IPS DF 4.7 (cell line): ENCODE measurements around the gene PACSIN2.
A peak's percentile ranks its signal among the peaks of the same experiment; 100 is the strongest.

Experiments
- DNase-seq: peaks from one replicate; pipeline ENCODE4 v3.0.0-alpha.2; 2013; ENCODE audit warnings: low spot score; ENCODE audit errors: extremely low read depth

PACSIN2 gene

GRCh38 chr22:42862045-42862734 lies 152.8 kb downstream of the PACSIN2 start:
- DNase-seq, result no peak

GRCh38 chr22:42860968-42861367 lies 154.0 kb downstream of the PACSIN2 start:
- no peak for DNase-seq

GRCh38 chr22:42857845-42858481 lies 157.0 kb downstream of the PACSIN2 start:
- DNase-seq, result no peak

- DNase-seq, result peak; percentile 33
These were observed 157.9 kb downstream of the PACSIN2 start, which contains the start of gene ARFGAP3 for GRCh38 chr22:42856865-42857704. TSS of gene ARFGAP3 (minus strand) at chr22:42857273. CDS start at chr22:42857182, 91 bp downstream.

- no peak for DNase-seq
These were observed 158.6 kb downstream of the PACSIN2 start for GRCh38 chr22:42856179-42856864.

- DNase-seq, result no peak
These were observed 159.2 kb downstream of the PACSIN2 start for GRCh38 chr22:42855721-42856120.

- no peak for DNase-seq
These were observed 159.7 kb downstream of the PACSIN2 start for GRCh38 chr22:42855211-42855610.

GRCh38 chr22:42848941-42849550 lies 165.9 kb downstream of the PACSIN2 start:
- no peak for DNase-seq

GRCh38 chr22:42847110-42847509 lies 167.8 kb downstream of the PACSIN2 start:
- no peak for DNase-seq

GRCh38 chr22:42844756-42845155 lies 170.2 kb downstream of the PACSIN2 start:
- no peak for DNase-seq

- no peak for DNase-seq
These were observed 172.1 kb downstream of the PACSIN2 start for GRCh38 chr22:42842658-42843370.

GRCh38 chr22:42841444-42841843 lies 173.5 kb downstream of the PACSIN2 start:
- DNase-seq, result no peak

- DNase-seq, result no peak
These were observed 177.4 kb downstream of the PACSIN2 start for GRCh38 chr22:42837556-42837955.

GRCh38 chr22:42836026-42836425 lies 178.9 kb downstream of the PACSIN2 start:
- DNase-seq, result no peak

GRCh38 chr22:42834177-42834949 lies 180.6 kb downstream of the PACSIN2 start:
- DNase-seq, result no peak

GRCh38 chr22:42833104-42833503 lies 181.8 kb downstream of the PACSIN2 start:
- no peak for DNase-seq

- DNase-seq, result no peak
These were observed 183.2 kb downstream of the PACSIN2 start for GRCh38 chr22:42831712-42832111.

GRCh38 chr22:42830161-42830560 lies 184.8 kb downstream of the PACSIN2 start:
- no peak for DNase-seq

GRCh38 chr22:42829302-42829701 lies 185.6 kb downstream of the PACSIN2 start:
- no peak for DNase-seq

GRCh38 chr22:42825796-42826195 lies 189.2 kb downstream of the PACSIN2 start:
- DNase-seq, result no peak
